Measurements from ENCODE around the gene CDKL2. TPM values are rescaled to one million over a fixed set of nuclear protein-coding genes. Genes with fewer than 3 reads are reported as not detected.

The CDKL2 gene
- total RNA-seq: 0.06 and 0.16 TPM in 2 replicates

DNA sequence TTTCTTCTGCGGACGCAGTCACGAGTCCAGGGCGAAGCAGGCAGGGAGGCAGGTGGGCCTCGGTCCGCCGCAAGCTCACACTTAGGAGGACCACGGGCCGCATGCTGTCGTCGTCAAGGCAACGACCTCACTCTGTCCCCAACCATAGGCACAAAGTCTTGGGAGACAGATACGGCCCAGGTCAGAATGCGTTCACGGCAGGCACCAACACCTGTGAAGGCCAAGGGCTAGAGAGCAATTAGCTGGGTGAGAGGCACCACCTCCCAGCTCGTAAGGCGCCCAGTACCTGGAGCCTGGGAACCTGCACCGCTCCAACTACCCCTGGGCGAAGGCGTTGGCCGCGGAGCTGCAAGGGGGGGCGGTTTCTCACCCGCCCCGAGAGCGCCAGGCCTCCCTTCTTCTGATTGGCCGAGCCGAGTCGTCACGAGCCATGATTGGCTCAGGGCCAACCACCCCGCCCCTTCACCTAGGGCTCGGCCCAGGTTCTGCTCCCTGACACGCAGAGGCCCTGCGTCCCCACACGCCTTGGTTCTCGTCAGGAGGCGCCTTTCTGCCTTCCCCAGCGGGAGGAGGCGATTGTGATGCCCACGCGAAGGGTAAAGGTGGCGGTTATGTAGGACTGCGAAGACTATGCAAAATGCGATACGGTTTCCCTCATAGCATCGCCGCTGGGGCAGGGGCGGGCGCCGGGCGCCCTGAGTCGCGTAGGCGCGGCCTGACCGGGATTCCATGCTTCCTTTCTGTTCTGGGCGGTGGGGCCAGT lies at the start of gene CDKL2:
Gene CDKL2, minus strand, starts transcription at position 355 of the 763 bp plus-strand sequence. CDS start 4,540 bp downstream, outside the sequence.

DNA sequence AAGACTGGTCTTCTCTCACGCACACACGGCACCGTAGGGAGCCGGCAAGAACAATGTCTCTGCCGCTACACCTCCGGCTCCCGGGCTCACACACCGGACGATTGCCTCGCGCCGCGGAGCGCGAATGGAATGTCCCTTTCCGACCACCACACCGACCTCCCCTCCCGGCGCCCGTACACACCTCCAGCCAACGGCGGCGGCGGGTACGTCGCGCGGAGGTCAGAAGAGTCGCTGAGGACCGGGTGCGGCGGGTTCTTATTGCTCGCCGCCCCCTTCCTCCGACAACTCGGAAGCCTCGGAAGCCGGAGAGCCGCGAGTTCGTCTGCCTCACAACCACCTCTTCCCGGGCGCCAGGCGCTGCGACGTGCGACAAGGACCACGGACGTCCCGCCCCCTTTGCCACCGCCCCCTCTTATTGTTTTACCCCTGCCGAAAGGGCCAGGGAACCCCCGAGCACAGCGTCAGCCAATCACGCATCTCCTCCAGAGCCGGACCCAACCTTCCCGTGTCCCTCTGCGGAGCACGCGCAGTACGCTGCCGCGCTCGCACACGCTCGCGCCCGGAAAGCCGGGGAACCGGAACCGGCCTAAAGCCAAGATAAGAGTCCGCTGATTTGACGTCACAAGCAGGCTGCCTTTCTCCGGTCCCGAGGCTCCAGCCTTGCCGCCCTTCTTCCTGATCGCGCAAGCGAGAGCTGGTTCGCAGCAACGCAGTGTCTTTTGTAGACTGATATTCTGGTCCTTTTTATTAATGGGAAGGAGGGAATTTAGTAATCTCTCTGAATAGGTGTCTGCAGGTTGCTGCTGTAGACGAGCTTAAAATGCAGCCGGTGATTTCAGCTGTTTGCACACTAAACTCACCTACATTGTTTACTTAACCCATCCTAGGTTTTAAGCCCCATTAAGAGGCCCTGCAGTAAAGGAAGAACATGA lies 43.0 kb upstream of the CDKL2 start, which contains the start of gene G3BP2:
Gene G3BP2, minus strand, starts transcription at position 385 of the 932 bp plus-strand sequence. CDS start 11,386 bp downstream, outside the sequence.

DNA sequence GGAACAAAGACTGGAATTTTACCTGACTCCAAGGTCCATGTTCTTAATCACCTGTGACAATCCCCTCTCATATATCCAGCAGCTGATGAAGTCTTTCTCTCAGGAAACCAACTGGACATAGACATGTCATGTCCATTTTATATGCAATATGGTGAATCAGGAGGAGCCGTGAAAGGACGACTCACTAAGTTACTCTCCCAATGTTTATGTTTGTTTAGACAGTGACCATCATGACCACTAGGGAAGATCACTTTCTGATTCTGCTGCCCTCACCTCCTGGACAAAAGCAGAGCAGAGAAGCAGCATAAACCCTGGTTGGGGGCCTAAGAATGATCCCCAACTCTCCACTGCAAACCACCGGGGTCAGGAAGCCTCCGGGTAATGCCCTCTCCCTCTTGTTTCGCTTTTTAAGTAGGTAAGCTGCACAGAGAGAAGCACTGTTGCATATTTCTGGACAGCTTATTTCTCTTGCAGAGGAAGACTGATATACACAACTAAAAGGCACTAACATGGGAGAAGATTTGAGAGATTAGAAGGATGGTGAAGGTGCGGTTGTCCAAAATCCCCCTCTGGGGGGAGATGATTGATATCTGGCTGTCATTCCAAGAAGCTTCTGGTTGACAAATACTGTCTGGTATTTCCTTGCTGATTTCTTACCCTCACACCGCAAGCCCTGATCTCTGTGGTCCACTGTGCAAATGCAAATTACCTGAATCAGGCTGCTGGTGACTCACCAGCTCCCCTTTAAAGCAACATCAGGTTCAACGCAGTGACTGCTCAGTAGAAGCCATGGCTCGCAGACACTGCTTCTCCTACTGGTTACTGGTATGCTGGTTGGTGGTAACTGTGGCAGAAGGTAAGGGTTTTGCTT lies 74.8 kb downstream of the CDKL2 start, which contains the start of gene ODAPH:
Gene ODAPH, plus strand, starts transcription at position 773 of the 871 bp plus-strand sequence. Its CDS starts 17 bp downstream, at position 790.

Other genes starting within 250 kb of the CDKL2 start
- gene RCHY1, start 116.1 kb downstream of the CDKL2 start, total RNA-seq: 26.1 and 57.8 TPM in 2 replicates
- 3.7 and 7.7 TPM in 2 replicates for gene THAP6, start 116.1 kb downstream of the CDKL2 start, total RNA-seq
- not detected in 2 replicates for gene ODAPH, start 74.5 kb downstream of the CDKL2 start, total RNA-seq
- gene G3BP2, start 42.9 kb upstream of the CDKL2 start, total RNA-seq: 113 and 184 TPM in 2 replicates
- gene USO1, start 94.0 kb upstream of the CDKL2 start, total RNA-seq: 46.8 and 97.6 TPM in 2 replicates

Data from bladder microvascular endothelial cell (primary cell).